Measurements from ENCODE around the gene RPL27A. TPM values are rescaled to one million over a fixed set of nuclear protein-coding genes. Genes with fewer than 3 reads are reported as not detected.

RPL27A gene
- total RNA-seq, 2 donors from 2014 or later = 1,114 to 1,791 TPM

DNA sequence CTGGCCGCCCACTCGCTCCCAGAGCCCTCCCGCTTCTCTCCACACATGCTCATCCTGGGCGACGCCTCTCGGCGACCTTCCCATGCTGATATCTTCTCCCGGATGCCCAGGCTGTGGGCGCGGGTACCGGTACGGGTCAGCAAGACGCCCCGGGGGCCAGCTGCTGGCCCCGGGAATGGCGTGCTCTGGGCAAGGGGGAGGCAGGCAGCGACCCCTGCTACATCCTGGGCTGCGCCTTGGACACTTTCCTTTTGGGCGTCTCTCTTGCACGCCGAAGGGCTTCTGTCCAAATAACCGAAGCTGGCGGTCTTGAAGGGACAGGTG is 48.1 kb downstream of the RPL27A start:
- Histone ChIP-seq H3K9ac (ENCODE audit: extremely low read depth, low read length, poor library complexity, severe bottlenecking) (no peak overlapping the region), H3K27ac (ENCODE audit: low read depth, low read length) (no peak overlapping the region), H3K4me3 (ENCODE audit: low read length) (no peak overlapping the region), H3K9me3 (ENCODE audit: control insufficient read depth, low read length) (no peaks in the 10 kb centered on the region), H3K4me1 (ENCODE audit: control insufficient read depth, insufficient read depth, low read length) (peaks cover 21% of the 10 kb centered on the region), H3K36me3 (ENCODE audit: control insufficient read depth, insufficient read depth, low read length) (peaks cover 79% of the 10 kb centered on the region), H3K27me3 (ENCODE audit: control insufficient read depth, insufficient read depth, low read length, poor library complexity, severe bottlenecking) (no peaks in the 10 kb centered on the region)
- no peak for TF ChIP-seq CTCF (conservative IDR thresholded peaks at IDR 0.05)
- no peak for DNase-seq
- Mint-ChIP-seq H3K27ac (no peak overlapping the region), H3K4me1 (peaks cover 47% of the 10 kb centered on the region), H3K9me3 (no peaks in the 10 kb centered on the region), H3K4me3 (no peak overlapping the region), H3K27me3 (ENCODE audit: insufficient read depth) (no peaks in the 10 kb centered on the region), H3K36me3 (ENCODE audit: low read depth) (peaks cover 20% of the 10 kb centered on the region)
- 93 to 97% methylated on average over 3 to 23 of the region's 23 CpGs for WGBS, 2 experiments (ENCODE audit: insufficient coverage in 1 of 2, insufficient read length in 1 of 2)

DNA sequence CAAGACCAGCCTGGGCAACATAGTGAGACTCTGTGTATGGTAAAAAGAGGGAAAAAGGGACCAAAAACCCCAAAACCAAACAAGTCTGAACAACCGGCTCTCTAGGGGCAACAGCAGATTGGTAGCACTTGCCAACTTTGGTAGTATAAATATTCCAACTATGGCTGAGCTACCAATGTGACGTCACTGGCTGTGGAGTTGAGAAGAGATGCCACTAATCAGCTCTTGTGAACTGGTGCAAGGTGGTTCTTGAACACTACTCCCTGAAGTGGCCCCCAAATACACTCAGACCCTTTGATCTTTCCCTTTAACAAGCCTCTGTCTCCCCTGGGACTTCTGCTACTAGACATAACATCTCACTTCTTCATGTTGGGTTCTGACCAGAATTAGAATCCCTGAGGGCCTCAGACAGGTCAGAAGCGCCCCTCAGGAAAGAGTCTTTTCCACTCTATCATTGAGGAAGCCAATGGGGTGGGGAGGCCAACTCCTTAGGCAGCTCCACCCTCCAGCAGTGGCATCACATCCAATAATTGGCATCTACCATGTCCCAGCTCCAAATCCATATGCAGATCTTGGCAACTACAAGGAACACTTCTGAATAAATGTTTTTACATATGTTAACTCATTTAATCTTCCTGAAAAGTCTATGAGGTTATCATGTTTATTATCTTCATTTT is 49.2 kb downstream of the RPL27A start:
- Histone ChIP-seq H3K4me1 (ENCODE audit: control insufficient read depth, insufficient read depth, low read length) (peaks cover 16% of the 10 kb centered on the region), H3K27me3 (ENCODE audit: control insufficient read depth, insufficient read depth, low read length, poor library complexity, severe bottlenecking) (no peaks in the 10 kb centered on the region), H3K9me3 (ENCODE audit: control insufficient read depth, low read length) (no peaks in the 10 kb centered on the region), H3K9ac (ENCODE audit: extremely low read depth, low read length, poor library complexity, severe bottlenecking) (no peak overlapping the region), H3K36me3 (ENCODE audit: control insufficient read depth, insufficient read depth, low read length) (peaks cover 77% of the 10 kb centered on the region), H3K27ac (ENCODE audit: low read depth, low read length) (no peak overlapping the region), H3K4me3 (ENCODE audit: low read length) (no peak overlapping the region)
- H3K27ac Mint-ChIP-seq = no peak overlapping the region
- no peaks in the 10 kb centered on the region for H3K27me3 Mint-ChIP-seq (ENCODE audit: insufficient read depth)
- 86 to 92% methylated on average over 2 to 3 of the region's 3 CpGs for WGBS, 2 experiments (ENCODE audit: insufficient coverage in 1 of 2, insufficient read length in 1 of 2)
- H3K36me3 Mint-ChIP-seq (ENCODE audit: low read depth) = peaks cover 17% of the 10 kb centered on the region
- no peaks in the 10 kb centered on the region for H3K9me3 Mint-ChIP-seq
- peaks cover 40% of the 10 kb centered on the region for H3K4me1 Mint-ChIP-seq
- TF ChIP-seq CTCF (conservative IDR thresholded peaks at IDR 0.05) = no peak
- no peak overlapping the region for H3K4me3 Mint-ChIP-seq
- no peak for DNase-seq

DNA sequence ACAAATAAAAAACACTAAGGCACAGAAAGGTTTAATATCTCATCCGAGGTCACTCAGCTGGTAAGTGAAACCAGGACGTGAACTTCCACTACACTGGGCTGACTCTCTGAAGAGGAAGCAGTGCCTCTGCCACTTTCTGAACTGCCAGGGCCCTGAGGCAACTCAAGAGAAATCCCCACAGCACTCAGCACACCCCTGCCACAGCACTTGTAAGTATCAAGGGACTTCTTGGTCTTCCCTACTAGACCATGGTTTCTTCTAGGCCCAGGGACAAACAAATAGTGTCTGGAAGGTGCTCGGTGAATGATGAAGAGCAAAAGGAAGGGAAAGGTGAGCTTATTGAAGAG is 49.7 kb downstream of the RPL27A start:
- Histone ChIP-seq H3K4me3 (ENCODE audit: low read length) (no peak overlapping the region), H3K4me1 (ENCODE audit: control insufficient read depth, insufficient read depth, low read length) (peaks cover 16% of the 10 kb centered on the region), H3K27ac (ENCODE audit: low read depth, low read length) (no peak overlapping the region), H3K9ac (ENCODE audit: extremely low read depth, low read length, poor library complexity, severe bottlenecking) (no peak overlapping the region), H3K36me3 (ENCODE audit: control insufficient read depth, insufficient read depth, low read length) (peaks cover 80% of the 10 kb centered on the region), H3K9me3 (ENCODE audit: control insufficient read depth, low read length) (no peaks in the 10 kb centered on the region), H3K27me3 (ENCODE audit: control insufficient read depth, insufficient read depth, low read length, poor library complexity, severe bottlenecking) (no peaks in the 10 kb centered on the region)
- TF ChIP-seq CTCF (conservative IDR thresholded peaks at IDR 0.05) = no peak
- no peak for DNase-seq
- H3K27me3 Mint-ChIP-seq (ENCODE audit: insufficient read depth) = no peaks in the 10 kb centered on the region
- H3K9me3 Mint-ChIP-seq = no peaks in the 10 kb centered on the region
- H3K36me3 Mint-ChIP-seq (ENCODE audit: low read depth) = peaks cover 17% of the 10 kb centered on the region
- 92 to 100% methylated on average over 2 to 3 of the region's 3 CpGs for WGBS, 2 experiments (ENCODE audit: insufficient coverage in 1 of 2, insufficient read length in 1 of 2)
- peaks cover 35% of the 10 kb centered on the region for H3K4me1 Mint-ChIP-seq
- no peak overlapping the region for H3K27ac Mint-ChIP-seq
- H3K4me3 Mint-ChIP-seq = no peak overlapping the region

All from endodermal cell (in vitro differentiated cells).